Inflammatory macrophage treated with lipopolysaccharide for 4 hours (primary cell): ENCODE data around the gene KPNA2.
"Not testable (repeated sequence)": the region's sequence is repeated elsewhere in the genome, so short reads cannot be mapped to it uniquely, and the experiment has no call there.

ENCODE experiments used
- DNase-seq: peaks from one replicate; pipeline ENCODE4 v3.0.0-alpha.2; 2020

Gene KPNA2

DNA sequence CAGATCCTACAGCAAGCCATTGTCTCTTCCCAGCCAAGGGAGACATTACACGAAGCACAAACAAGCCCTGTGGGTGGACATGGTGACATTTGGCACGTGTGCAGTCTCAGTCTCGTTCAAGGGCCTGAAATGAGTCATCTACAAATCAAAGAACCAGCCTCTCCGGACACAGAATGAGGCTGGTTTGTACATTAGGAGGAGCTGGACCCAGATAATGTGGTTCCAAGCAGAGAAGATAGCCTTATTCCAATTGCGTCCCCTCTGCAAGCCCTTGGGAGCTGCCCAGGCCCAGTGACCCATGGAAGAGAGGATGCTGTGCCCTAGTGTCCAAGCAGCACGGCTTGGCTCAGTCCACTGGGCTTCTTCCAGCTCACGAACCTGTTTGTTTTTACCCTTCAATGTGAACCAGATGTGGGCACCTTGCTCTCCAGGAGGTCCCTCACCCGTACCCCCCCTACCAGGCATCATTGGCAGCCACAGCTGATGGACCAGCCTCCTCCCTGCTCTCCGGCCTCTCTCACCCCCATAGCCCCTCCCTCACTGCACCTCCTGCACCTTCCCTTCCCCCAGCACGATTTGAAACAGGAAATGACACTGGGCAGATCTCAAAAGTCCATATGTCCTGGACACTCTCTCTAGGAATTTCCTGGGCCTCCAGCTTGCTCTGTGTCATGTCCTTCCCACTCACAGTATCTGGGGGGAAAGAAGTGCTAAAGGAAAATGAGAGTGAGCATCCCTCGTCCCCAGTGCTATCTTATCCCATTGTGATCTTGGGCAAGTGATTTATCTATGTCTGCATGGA, 26.2 kb downstream of the KPNA2 start:
- DNase-seq, result no peak

DNA sequence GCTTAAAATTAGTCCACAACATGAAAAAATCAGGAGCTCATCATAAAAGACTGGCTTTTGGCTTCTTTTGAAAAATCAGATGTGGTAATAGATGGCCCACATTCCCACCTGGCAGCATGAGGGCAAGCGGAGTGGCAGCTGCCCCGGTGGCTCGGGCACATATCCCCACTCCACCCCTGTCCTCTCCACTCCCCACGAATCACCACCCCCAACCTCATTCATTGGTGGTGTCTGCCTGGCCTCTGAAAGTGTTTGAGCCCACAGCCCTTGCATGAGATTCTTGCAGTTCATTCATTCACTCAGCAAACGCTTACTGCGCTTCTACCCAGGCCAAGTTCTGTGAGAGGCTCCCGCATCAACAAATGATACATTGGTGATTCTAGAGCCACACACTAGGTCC, 29.8 kb downstream of the KPNA2 start:
- DNase-seq, result not testable (repeated sequence)

DNA sequence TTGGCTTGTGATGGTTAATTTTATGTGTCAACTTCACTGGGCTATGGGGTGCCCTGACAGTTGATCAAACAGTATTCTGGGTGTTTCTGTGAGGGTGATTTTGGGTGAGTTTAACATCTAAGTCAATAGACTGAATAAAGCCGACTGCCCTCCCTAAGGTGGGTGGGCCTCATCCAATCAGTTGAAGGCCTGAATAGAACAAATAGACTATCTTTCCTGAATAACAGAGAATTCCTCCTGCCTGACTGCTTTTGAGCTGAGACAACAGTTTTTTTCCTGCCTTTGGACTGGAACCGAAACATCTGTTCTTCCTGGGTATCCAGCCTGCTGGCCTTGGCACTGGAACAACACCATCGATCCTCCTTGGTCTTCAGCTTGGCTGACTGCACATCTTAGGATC, 33.0 kb downstream of the KPNA2 start:
- DNase-seq, result not testable (repeated sequence)

DNA sequence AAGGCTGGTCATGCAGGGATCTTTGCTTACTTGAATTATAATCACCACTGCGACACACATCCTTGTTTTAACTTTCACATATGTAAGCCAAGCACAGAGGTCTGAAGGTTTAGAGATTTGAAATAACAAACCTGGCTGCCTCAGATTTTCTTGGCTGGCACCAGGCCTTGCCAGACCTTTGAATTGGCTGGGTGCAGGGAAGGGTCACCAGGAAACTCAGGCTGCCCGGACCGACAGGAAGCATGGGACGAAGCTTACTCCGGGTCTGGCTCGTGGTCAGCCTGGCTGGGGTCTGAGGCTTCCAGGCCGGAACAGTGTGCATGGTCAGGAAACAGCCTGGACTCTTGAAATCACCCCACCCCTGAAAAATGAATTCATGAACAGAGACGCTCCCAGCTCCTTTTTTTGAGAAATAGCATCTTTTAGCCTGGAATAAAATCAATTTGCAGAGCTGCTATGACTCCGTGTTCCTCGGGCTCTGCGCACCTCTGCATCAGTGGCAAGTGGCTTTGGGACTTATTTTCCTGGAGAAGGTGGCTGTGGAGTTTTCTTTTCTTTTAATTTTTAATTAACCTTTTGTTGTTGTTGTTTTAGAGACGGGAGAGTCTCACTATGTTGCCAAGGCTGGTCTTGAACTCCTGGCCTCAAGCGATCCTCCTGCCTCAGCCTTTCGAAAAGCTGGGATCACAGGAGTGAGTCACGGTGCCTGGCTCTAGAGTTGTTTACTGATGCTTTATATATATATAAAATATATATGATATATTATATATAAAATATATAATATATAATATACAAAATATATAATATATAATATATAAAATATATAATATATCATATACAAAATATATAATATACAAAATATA, 35.3 kb downstream of the KPNA2 start:
- DNase-seq, result not testable (repeated sequence)

DNA sequence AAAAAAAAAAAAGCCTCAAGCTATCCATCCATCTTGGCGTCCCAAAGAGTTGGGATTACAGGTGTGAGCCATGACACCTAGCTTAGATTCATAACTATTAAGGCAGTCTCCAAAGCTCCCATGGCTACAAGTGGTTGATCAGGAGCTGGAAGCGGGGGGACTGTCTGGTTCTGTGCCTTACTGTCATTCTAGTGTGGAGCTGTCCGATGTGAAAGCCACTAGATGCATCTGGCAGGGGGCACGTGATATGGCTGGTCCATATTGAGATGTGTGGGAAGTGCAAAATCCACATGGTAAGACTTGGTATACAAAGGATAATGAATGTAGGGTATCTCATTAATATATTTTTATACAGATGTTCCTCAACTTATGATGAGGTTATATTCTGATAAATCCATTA, 38.7 kb downstream of the KPNA2 start:
- no peak for DNase-seq

DNA sequence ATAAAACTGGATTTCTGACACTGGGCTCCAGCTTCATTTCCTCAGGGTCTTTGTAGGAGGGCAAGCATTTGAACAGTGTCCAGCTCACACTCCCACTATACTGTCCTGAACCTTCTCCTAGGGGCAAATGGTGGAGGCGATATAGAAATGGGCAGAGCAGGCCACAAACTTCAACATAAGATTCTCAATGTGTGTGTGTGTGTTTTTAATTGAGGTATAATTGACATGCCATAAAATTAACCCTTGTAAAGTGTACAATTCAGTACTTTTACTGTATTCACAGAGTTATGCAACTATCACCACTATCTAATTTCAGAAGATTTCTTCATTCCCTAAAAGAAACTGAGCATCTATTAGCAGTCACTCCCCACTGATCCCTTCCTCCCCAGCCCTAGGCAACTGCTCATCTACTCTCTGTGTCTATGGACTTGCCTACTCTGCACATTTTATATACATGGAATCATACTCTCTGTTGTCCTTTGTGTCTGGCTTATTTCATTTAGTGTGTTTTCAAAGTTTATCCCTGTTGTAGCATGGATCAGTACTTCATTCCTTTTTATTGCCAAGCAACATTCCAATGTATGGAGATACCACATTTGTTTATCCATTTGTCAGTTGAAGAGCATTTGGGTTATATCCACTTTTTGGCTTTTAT, 40.5 kb downstream of the KPNA2 start:
- DNase-seq, result not testable (repeated sequence)

DNA sequence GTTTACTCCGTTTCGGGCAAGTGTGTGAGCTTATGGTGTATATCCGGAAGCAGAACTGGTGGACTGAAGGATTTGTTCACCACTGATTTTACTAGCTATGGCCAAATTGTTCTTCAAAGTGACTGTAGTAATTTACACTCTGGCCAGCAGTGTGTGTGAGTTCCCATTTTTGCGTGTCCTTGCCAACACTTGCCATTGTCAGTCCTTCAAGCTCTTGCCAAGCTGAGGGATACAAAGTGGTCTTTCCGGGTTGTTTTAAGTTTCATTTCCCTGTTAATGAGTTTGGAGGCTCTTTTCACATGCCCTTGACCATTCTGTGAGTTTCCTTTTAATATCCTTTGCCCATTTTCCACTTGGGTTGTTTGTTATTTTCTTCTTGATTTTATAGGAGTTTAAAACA, 42.0 kb downstream of the KPNA2 start:
- DNase-seq, result not testable (repeated sequence)

DNA sequence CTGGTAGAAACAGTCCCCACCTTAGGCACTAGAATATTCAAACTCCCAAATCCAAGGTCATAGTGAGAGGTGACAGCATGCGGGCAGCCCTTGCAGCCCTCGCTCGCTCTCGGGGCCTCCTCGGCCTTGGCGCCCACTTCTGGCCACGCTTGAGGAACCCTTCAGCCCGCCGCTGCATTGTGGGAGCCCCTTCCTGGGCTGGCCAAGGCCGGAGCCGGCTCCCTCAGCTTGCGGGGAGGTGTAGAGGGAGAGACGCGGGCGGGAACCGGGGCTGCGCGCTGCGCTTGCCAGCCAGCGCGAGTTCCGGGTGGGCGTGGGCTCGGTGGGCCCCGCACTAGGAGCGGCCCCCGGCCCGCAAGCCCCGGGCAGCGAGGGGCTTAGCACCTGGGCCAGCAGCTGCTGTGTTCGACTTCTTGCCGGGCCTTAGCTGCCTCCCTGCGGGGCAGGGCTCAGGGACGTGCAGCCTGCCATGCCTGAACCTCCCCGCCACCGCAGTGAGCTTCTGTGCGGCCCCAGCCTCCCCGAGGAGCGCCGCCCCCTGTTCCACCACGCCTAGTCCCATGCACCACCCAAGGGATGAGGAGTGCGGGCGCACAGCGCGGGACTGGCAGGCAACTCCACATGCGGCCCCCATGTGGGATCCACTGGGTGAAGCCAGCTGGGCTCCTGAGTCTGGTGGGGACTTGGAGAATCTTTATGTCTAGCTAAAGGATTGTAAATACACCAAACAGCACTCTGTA, 45.0 kb downstream of the KPNA2 start:
- DNase-seq, result no peak

DNA sequence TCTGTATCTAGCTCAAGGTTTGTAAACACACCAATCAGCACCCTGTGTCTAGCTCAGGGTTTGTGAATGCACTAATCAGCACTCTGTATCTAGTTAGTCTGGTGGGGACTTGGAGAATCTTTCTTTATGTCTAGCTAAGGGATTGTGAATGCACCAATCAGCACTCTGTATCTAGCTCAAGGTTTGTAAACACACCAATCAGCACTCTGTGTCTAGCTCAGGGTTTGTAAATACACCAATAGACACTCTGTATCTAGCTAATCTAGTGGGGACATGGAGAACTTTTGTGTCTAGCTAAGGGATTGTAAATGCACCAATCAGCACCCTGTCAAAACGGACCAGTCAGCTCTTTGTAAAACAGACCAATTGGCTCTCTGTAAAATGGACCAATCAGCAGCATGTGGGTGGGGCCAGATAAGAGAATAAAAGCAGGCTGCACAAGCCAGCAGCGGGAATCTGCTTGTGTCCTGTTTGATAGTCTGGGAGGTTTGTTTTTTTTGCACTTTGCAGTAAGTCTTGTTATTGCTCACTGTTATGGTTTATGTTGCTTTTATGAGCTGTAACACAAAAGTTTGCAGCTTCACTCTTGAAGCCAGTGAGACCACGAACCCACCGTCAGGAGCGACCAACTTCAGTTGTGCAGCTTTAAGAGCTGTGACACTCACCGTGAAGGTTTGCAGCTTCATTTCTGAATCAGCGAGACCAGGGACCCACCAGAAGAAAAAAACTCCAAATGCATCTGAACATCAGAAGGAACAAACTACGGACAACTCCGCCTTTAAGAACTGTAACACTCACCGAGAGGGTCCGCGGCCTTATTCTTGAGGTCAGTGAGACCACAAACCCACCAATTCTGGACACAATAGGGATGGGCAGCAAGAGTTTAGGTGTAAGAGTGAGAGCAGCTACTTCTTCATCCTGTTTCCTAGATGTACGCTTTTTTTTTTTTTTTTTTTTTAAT, 46.0 kb downstream of the KPNA2 start:
- not testable (repeated sequence) for DNase-seq

DNA sequence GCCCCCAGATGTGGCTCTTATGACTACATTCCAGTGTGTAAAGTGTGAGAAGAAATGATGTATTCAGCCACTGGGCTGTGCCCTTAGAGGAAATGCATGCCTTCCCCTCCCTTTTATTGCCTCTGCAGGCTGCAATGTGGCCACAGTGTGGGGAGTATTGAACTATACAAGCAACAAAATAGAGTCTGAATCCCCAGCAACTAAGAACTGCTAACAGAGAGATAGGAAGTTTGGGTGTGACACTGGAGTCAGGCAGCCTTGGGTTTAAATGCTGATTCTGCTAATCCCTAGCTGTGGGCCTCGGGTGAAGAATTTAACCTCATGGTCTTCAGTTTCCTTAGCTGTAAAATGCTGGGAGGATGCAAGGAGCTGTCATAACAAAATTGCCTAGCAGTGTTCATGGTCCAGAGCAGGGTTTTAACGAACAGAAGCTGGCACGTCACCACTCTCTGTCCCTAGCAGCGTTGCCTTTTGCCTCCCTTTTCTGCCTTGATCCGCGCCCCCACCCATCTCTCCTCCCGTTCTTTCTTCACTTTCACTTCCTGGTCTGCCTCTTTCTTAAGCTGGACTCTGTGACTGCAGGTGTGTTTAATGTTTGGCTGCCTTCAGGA, 50.3 kb downstream of the KPNA2 start:
- DNase-seq, result peak; percentile 40

DNA sequence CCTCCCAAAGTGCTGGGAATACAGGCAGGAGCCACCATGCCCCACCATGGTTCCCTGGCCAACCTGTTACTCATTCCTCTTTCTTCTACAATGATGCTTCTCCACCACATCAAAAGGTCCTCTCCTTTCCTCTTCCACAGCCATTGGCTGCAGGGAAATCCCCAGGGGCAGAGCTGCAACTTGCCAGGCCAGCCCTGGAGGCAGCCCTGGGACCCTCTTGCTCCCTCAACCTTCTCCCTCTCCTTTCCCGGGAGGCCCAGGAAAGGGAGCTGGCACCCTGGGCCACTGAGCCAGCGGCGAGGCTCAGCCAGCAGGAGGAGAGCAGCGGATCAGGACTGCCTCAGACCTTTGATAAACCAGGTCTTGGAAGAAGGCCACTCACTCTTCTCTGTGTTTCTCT, 51.1 kb downstream of the KPNA2 start:
- not testable (repeated sequence) for DNase-seq

DNA sequence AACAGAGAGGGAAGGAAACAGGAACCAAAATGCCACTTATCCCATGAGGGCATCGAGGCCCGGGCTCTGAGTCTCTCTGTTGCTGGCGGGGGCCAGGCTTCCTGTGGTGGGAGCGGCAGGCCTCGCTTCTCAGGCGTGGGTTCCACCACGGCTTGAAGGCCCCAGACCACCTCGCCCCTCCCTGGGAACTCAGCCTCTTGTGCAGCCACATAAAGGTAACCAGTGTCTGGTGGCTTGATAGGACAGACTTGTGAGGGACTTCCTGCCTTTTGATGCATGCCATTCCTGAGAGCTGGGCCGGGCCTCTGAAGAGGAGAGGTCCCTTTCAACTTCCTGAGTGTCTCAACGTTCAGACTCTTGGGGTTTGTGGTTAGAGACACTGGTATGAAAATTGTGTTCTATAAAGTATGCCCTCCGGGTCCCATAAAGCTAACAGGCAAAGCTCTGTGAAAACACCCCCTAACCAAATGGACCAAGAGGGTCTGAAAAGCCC, 51.6 kb downstream of the KPNA2 start:
- DNase-seq, result not testable (repeated sequence)

DNA sequence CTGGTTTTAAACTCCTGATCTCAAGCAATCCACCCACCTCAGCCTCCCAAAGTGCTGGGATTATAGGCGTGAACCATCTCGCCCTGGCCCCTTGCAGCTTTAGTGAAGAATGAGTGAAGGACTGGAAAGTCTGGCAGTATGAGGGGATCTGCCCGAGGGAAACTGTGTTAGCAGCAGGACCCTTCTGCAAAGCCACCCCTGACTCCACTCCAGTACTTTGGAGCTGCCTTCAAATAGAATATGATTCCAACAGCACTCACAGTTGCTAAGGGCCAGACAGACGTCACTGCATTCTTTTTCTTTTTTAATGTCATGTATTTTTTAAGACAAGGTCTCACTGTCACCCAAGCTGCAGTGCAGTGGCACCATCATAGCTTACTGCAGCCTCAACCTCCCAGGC, 52.3 kb downstream of the KPNA2 start:
- no peak for DNase-seq

DNA sequence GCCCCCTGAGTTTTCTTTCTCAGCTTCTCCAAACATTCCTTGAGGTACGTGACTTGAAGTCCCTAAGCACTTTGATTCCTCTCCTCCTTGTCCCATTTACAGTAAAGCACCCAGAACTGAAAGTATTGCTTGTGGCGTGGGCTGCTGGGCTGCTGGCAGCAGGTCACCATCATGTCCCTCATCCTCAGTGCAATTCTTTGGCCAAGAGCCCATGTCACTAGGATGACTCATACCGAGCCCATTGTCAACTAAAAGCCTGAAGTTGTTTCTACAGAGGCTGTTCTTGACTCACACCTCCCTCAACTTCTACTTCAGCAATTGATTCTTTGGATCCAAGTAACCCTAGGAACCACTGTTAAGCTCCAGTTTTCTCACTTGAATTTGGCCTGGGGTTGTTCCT, 54.3 kb downstream of the KPNA2 start:
- DNase-seq, result peak; percentile 97

DNA sequence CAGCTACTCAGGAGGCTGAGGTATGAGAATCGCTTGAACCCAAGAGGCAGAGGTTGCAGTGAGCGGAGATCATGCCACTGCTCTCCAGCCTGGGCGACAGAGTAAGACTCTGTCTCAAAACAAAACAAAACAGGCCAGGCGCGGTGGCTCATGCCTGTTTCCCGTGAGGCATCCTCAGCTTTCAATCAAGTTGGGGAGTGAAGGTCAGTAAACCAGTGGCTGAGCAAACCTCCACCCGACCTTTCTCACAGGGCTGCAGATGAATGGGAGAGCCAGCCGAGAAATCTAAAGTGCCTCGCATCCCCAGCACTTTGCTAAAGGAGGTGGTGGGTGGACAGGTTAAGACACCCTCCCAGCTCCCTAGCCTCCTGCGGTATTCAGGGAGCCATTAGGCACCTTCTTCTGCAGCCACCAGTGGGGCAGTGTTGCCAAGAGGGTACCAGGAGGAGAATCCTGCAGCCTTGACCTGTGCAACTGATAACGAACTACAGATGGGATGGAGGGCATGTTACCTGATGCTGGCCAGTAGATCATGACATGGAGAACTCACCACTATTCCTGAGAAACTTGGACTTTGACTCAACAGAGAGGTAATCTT, 59.0 kb downstream of the KPNA2 start:
- DNase-seq, result no peak

DNA sequence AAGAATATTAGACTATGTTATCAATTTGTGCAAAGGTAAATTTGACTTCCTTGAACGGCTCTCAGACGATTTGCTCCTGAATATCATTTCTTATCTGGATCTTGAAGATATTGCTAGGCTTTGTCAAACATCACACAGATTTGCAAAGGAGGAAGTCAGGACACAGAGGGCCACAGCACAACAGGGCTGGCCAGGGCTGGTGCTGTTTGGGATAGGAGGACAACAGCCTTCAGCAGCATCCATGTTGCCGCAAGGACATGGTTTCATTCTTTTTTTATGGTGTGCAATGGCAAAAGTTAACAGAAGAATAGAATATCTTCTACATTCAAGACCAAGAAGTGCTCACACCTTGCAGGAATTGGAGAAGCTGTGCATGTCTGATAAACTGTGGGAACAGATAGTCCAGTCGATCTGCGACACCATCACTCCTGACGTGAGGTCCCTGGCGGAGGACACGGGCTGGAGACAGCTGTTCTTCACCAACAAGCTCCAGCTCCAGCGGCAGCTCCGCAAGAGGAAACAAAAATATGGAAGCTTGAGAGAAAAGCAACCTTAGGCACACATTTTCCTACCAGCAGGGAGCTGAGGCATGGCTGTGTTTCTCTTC, 59.8 kb downstream of the KPNA2 start:
- DNase-seq, result no peak

DNA sequence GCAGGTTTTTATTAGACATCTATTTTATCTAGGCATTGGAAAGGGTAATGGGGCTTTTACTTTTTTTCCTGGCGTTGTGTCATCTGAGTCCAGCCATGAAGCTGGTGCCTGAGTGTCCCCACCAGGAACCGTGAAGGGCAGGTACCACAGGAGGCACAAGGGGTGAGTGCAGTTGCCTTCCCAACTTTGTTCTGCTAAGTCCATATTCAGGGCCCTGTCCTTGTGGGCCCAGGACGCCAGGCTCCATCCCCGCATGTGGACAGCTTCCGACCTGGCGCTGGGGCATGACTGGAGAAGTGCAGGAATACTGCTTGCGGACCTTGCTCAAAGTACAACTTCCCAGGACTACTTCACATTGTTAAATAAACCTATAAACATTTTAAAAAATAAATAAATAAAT, 60.6 kb downstream of the KPNA2 start:
- DNase-seq, result no peak
